Uterus (tissue), 4 donors: ENCODE data around the gene GLB1L2. TPM values are rescaled to one million over a fixed set of nuclear protein-coding genes. Genes with fewer than 3 reads are reported as not detected.

ENCODE experiments used
- DNase-seq, 2 donors: peaks; one replicate each; pipeline ENCODE4 v3.0.0-alpha.2; 2019 to 2020
- H3K27ac ChIP-seq, 2 donors: fragments of 200-600 bp; sonication (generic); 1 replicate in 1 of 2; 2 replicates in 1 of 2; pipeline ENCODE4 v1.5.1; 2016 to 2018
- H3K27me3 ChIP-seq, 2 donors: fragments of 200-600 bp; sonication (generic); one replicate each; pipeline ENCODE4 v1.5.1; 2018 to 2019; ENCODE audit warnings: control low read depth in 1 of 2
- H3K36me3 ChIP-seq, 2 donors: fragments of 200-600 bp; sonication (generic); one replicate each; pipeline ENCODE4 v1.5.1; 2019; ENCODE audit warnings: control low read depth in 1 of 2
- H3K4me1 ChIP-seq, 2 donors: fragments of 200-600 bp; sonication (generic); one replicate each; pipeline ENCODE4 v1.5.1; 2018 to 2019; ENCODE audit warnings: control low read depth in 1 of 2
- H3K4me3 ChIP-seq, 2 donors: fragments of 200-600 bp; sonication (generic); 1 replicate in 1 of 2; 2 replicates in 1 of 2; pipeline ENCODE4 v1.5.1; 2018 to 2019; ENCODE audit warnings: mild to moderate bottlenecking in 1 of 2
- H3K9me3 ChIP-seq, 2 donors: fragments of 200-600 bp; sonication (generic); one replicate each; pipeline ENCODE4 v1.5.1; 2019; ENCODE audit warnings: control low read depth in 1 of 2
- CTCF ChIP-seq, 4 experiments: fragments of 200-600 bp in 2 of 4; fragments of 450-650 bp in 2 of 4; sonication (generic) in 2 of 4; IDR thresholded peaks; one replicate each; pipeline ENCODE4 v1.5.1; 2016 to 2019; ENCODE audit warnings: antibody characterized with exemption in 4 of 4, mild to moderate bottlenecking in 2 of 4, moderate library complexity in 1 of 4
- POLR2A ChIP-seq, 2 donors: fragments of 450-650 bp; IDR thresholded peaks; one replicate each; pipeline ENCODE4 v1.6.1; 2016; ENCODE audit warnings: antibody characterized with exemption in 2 of 2, mild to moderate bottlenecking in 1 of 2, moderate library complexity in 1 of 2
- intact Hi-C: fragments of 100-400 bp; cut with DNase I; formaldehyde crosslinking; loops from one replicate; pipeline ENCODE4 v1.15.1; 2023; ENCODE audit warnings: low total_unique reads
- total RNA-seq, 4 donors: library from RNA; depleted of rRNA in 3 of 4; stranded (reverse); fragments of >200 nt in 3 of 4; gene quantifications; one replicate each; pipeline versions ENCODE4 v1.1.0 to v1.2.4, GENCODE V29; 2014 to 2023
- donor health status: DM: yes; HTN: yes; CAD: no.

Gene GLB1L2
- total RNA-seq, 4 donors from 2014 or later, result 5.0 to 28.2 (median 16.7) TPM

- Histone ChIP-seq H3K27ac (no peak overlapping the region), H3K36me3 (no peaks in the 10 kb centered on the region), H3K4me3 (no peak overlapping the region), H3K9me3 (no peaks in the 10 kb centered on the region), H3K4me1 (no peaks in the 10 kb centered on the region), H3K27me3 (no peaks in the 10 kb centered on the region)
- intact Hi-C loops, result no loop called here
- TF ChIP-seq CTCF (IDR thresholded peaks at IDR 0.05), result no peak
- TF ChIP-seq POLR2A (IDR thresholded peaks at IDR 0.05), result no peak
- no peak for DNase-seq
Measured at GRCh38 chr11:134345237-134345550, 13.4 kb downstream of the GLB1L2 start.

- intact Hi-C loops, result no loop called here
- DNase-seq, result no peak
- Histone ChIP-seq H3K9me3 (no peaks in the 10 kb centered on the region), H3K27me3 (no peaks in the 10 kb centered on the region), H3K27ac (no peak overlapping the region), H3K4me1 (no peaks in the 10 kb centered on the region), H3K36me3 (no peaks in the 10 kb centered on the region), H3K4me3 (no peak overlapping the region)
- no peak for TF ChIP-seq POLR2A (IDR thresholded peaks at IDR 0.05)
- TF ChIP-seq CTCF (IDR thresholded peaks at IDR 0.05), result no peak
Measured at GRCh38 chr11:134346101-134346975, 14.6 kb downstream of the GLB1L2 start.

- H3K27me3 ChIP-seq, result no peaks in the 10 kb centered on the region
- H3K9me3 ChIP-seq, result no peaks in the 10 kb centered on the region
- intact Hi-C loops, result no loop called here
- H3K4me3 ChIP-seq, result no peak overlapping the region
- TF ChIP-seq CTCF (IDR thresholded peaks at IDR 0.05) (no peak), POLR2A (IDR thresholded peaks at IDR 0.05) (no peak)
- H3K4me1 ChIP-seq, result no peaks in the 10 kb centered on the region
- H3K27ac ChIP-seq, result no peak overlapping the region
- no peak for DNase-seq
- no peaks in the 10 kb centered on the region for H3K36me3 ChIP-seq
Measured at GRCh38 chr11:134346976-134347350, 15.2 kb downstream of the GLB1L2 start.

- H3K27me3 ChIP-seq, result no peaks in the 10 kb centered on the region
- H3K9me3 ChIP-seq, result no peaks in the 10 kb centered on the region
- H3K27ac ChIP-seq, result no peak overlapping the region
- no peak for DNase-seq
- no peak overlapping the region for H3K4me3 ChIP-seq
- intact Hi-C loops, result no loop called here
- H3K36me3 ChIP-seq, result no peaks in the 10 kb centered on the region
- TF ChIP-seq CTCF (IDR thresholded peaks at IDR 0.05), result no peak
- TF ChIP-seq POLR2A (IDR thresholded peaks at IDR 0.05), result no peak
- H3K4me1 ChIP-seq, result no peaks in the 10 kb centered on the region
Measured at GRCh38 chr11:134347441-134347840, 15.7 kb downstream of the GLB1L2 start.

- no peaks in the 10 kb centered on the region for H3K27me3 ChIP-seq
- H3K27ac ChIP-seq, result no peak overlapping the region
- H3K4me3 ChIP-seq, result no peak overlapping the region
- TF ChIP-seq POLR2A (IDR thresholded peaks at IDR 0.05) (no peak), CTCF (IDR thresholded peaks at IDR 0.05) (no peak)
- H3K4me1 ChIP-seq, result no peaks in the 10 kb centered on the region
- intact Hi-C loops, result no loop called here
- no peaks in the 10 kb centered on the region for H3K36me3 ChIP-seq
- no peaks in the 10 kb centered on the region for H3K9me3 ChIP-seq
- no peak for DNase-seq
Measured at GRCh38 chr11:134349109-134349801, 17.5 kb downstream of the GLB1L2 start.
